C4-2B (cell line): ENCODE measurements around the gene C3orf18.

Source experiments
- H3K27ac ChIP-seq: fragments of 450-650 bp; 2 replicates; pipeline ENCODE4 v1.5.1; 2017
- CTCF ChIP-seq: fragments of 450-650 bp; conservative IDR thresholded peaks from 2 replicates; pipeline ENCODE4 v1.5.1; 2017; ENCODE audit warnings: mild to moderate bottlenecking
- ZFX ChIP-seq: fragments of 450-650 bp; IDR thresholded peaks from 2 replicates; pipeline ENCODE4 v1.6.1; 2017

Gene C3orf18

GRCh38 chr3:50533807-50534461 is 33.6 kb downstream of the C3orf18 start:
- H3K27ac ChIP-seq = no peak overlapping the region
- TF ChIP-seq CTCF = no peak

GRCh38 chr3:50533316-50533715 is 34.2 kb downstream of the C3orf18 start:
- no peak for TF ChIP-seq ZFX
- TF ChIP-seq CTCF = no peak
- H3K27ac ChIP-seq = no peak overlapping the region

- no peak for TF ChIP-seq ZFX
- no peak for TF ChIP-seq CTCF
- no peak overlapping the region for H3K27ac ChIP-seq
Observed at GRCh38 chr3:50532062-50532705, 35.4 kb downstream of the C3orf18 start.

GRCh38 chr3:50531201-50531600 is 36.3 kb downstream of the C3orf18 start:
- no peak for TF ChIP-seq ZFX
- TF ChIP-seq CTCF = no peak

GRCh38 chr3:50530001-50530970 is 37.3 kb downstream of the C3orf18 start:
- H3K27ac ChIP-seq = no peak overlapping the region
- TF ChIP-seq CTCF (no peak), ZFX (no peak)

More at GRCh38 chr3:50531201-50531600, 36.3 kb downstream of the C3orf18 start:
- H3K27ac ChIP-seq = no peak overlapping the region

GRCh38 chr3:50525987-50526386 is 41.6 kb downstream of the C3orf18 start:
- H3K27ac ChIP-seq = no peak overlapping the region
- no peak for TF ChIP-seq ZFX
- no peak for TF ChIP-seq CTCF
